HEK293 (cell line): Measurements from ENCODE around the gene LIMCH1.
"Not testable (repeated sequence)": the region's sequence is repeated elsewhere in the genome, so short reads cannot be mapped to it uniquely, and the experiment has no call there.

Experiments
- CTCF ChIA-PET: fragments of 350-600 bp; formaldehyde crosslinking; extraction: SDS; loops from one replicate; lab custom pipeline; 2021; ENCODE audit warnings: antibody characterized with exemption; lab: Yijun Ruan, JAX
- POLR2A ChIA-PET: fragments of 300-600 bp; formaldehyde crosslinking; extraction: SDS; loops from one replicate; lab custom pipeline; 2020; ENCODE audit warnings: antibody characterized with exemption, inconsistent platforms; lab: Yijun Ruan, JAX
- H3K27ac ChIP-seq: fragments of 200-500 bp; sonication (Bioruptor generic); 2 replicates; pipeline ENCODE4 v1.5.1; 2014; ENCODE audit warnings: low read depth, low read length, control low read depth, inconsistent platforms; ENCODE audit errors: extremely low read depth
- H3K36me3 ChIP-seq, 2 experiments: fragments of 200-500 bp in 1 of 2; sonication (Bioruptor generic) in 1 of 2; 1 replicate in 1 of 2; 2 replicates in 1 of 2; pipeline ENCODE4 v1.5.1; 2014 to 2017; ENCODE audit warnings: inconsistent platforms in 2 of 2, low read length in 2 of 2; ENCODE audit not compliant: control insufficient read depth in 2 of 2, insufficient read depth in 1 of 2
- H3K4me1 ChIP-seq: fragments of 200-500 bp; sonication (Bioruptor generic); 2 replicates; pipeline ENCODE4 v1.5.1; 2014; ENCODE audit warnings: mild to moderate bottlenecking, low read length, inconsistent platforms; ENCODE audit not compliant: control insufficient read depth, insufficient read depth
- H3K4me3 ChIP-seq: 2 replicates; pipeline ENCODE4 v1.5.1; 2011; ENCODE audit warnings: low read depth, mild to moderate bottlenecking, control low read depth, low read length, moderate library complexity
- H3K9me3 ChIP-seq: fragments of 200-500 bp; sonication (Bioruptor generic); 2 replicates; pipeline ENCODE4 v1.5.1; 2014; ENCODE audit warnings: low read depth, low read length, inconsistent platforms; ENCODE audit not compliant: control insufficient read depth, insufficient read depth
- EGR2 ChIP-seq: fragments of 450-650 bp; formaldehyde crosslinking; IDR thresholded peaks from 2 replicates; pipeline ENCODE4 v1.5.1; 2016; ENCODE audit warnings: low read depth, missing biosample characterization, missing genetic modification characterization
- GFI1B ChIP-seq: fragments of 450-650 bp; formaldehyde crosslinking; IDR thresholded peaks from 2 replicates; pipeline ENCODE4 v1.5.1; 2016; ENCODE audit warnings: missing biosample characterization, missing genetic modification characterization
- KLF10 ChIP-seq: fragments of 450-650 bp; IDR thresholded peaks from 2 replicates; pipeline ENCODE4 v1.5.1; 2018; ENCODE audit warnings: missing biosample characterization, mild to moderate bottlenecking, missing genetic modification characterization
- TCF7L2 ChIP-seq: IDR thresholded peaks from 2 replicates; pipeline ENCODE4 v1.6.1; 2011; ENCODE audit warnings: low read depth, mild to moderate bottlenecking, inconsistent platforms, low read length, moderate library complexity, borderline replicate concordance
- ZBTB17 ChIP-seq: fragments of 450-650 bp; formaldehyde crosslinking; IDR thresholded peaks from 2 replicates; pipeline ENCODE4 v1.5.1; 2016; ENCODE audit warnings: missing biosample characterization, missing genetic modification characterization
- ZFHX2 ChIP-seq: fragments of 450-650 bp; formaldehyde crosslinking; conservative IDR thresholded peaks from 2 replicates; pipeline ENCODE4 v1.5.1; 2016; ENCODE audit warnings: missing biosample characterization, missing genetic modification characterization
- ZIC2 ChIP-seq: fragments of 450-650 bp; formaldehyde crosslinking; IDR thresholded peaks from 2 replicates; pipeline ENCODE4 v1.5.1; 2016; ENCODE audit warnings: missing biosample characterization, missing genetic modification characterization
- ZNF19 ChIP-seq: fragments of 450-650 bp; formaldehyde crosslinking; IDR thresholded peaks from 2 replicates; pipeline ENCODE4; 2016; ENCODE audit warnings: missing biosample characterization, missing genetic modification characterization, low read depth
- ZNF239 ChIP-seq: fragments of 450-650 bp; formaldehyde crosslinking; IDR thresholded peaks from 2 replicates; pipeline ENCODE4 v1.5.1; 2016; ENCODE audit warnings: missing biosample characterization, missing genetic modification characterization
- ZNF366 ChIP-seq: fragments of 450-650 bp; formaldehyde crosslinking; conservative IDR thresholded peaks from 2 replicates; pipeline ENCODE4 v1.5.1; 2016; ENCODE audit warnings: missing biosample characterization, missing genetic modification characterization
- ZNF510 ChIP-seq: fragments of 450-650 bp; formaldehyde crosslinking; IDR thresholded peaks from 2 replicates; pipeline ENCODE4 v1.5.1; 2018; ENCODE audit warnings: mild to moderate bottlenecking, missing genetic modification characterization, missing biosample characterization; ENCODE audit not compliant: insufficient replicate concordance
- ZNF776 ChIP-seq: fragments of 450-650 bp; formaldehyde crosslinking; IDR thresholded peaks from 2 replicates; pipeline ENCODE4 v1.5.0; 2017; ENCODE audit warnings: missing biosample characterization, missing genetic modification characterization, borderline replicate concordance
- TF ChIP-seq, protein P1 (sequence below): fragments of 450-650 bp; formaldehyde crosslinking; IDR thresholded peaks from 2 replicates; pipeline ENCODE4 v1.5.1; 2016; ENCODE audit warnings: missing biosample characterization, missing genetic modification characterization
- TF ChIP-seq, protein P2 (sequence below): fragments of 450-650 bp; formaldehyde crosslinking; IDR thresholded peaks from 2 replicates; pipeline ENCODE4 v1.5.1; 2017; ENCODE audit warnings: missing biosample characterization, missing genetic modification characterization
- TF ChIP-seq, protein P3 (sequence below): fragments of 450-650 bp; formaldehyde crosslinking; IDR thresholded peaks from 2 replicates; pipeline ENCODE4 v1.5.1; 2016; ENCODE audit warnings: missing biosample characterization, missing genetic modification characterization
- TF ChIP-seq, protein P4 (sequence below): fragments of 450-650 bp; formaldehyde crosslinking; IDR thresholded peaks from 2 replicates; pipeline ENCODE4 v1.5.1; 2016; ENCODE audit warnings: missing biosample characterization, missing genetic modification characterization, borderline replicate concordance
- TF ChIP-seq, protein P5 (sequence below): fragments of 450-650 bp; formaldehyde crosslinking; IDR thresholded peaks from 2 replicates; pipeline ENCODE4 v1.5.0; 2017; ENCODE audit warnings: missing biosample characterization, missing genetic modification characterization, borderline replicate concordance

LIMCH1 gene

DNA sequence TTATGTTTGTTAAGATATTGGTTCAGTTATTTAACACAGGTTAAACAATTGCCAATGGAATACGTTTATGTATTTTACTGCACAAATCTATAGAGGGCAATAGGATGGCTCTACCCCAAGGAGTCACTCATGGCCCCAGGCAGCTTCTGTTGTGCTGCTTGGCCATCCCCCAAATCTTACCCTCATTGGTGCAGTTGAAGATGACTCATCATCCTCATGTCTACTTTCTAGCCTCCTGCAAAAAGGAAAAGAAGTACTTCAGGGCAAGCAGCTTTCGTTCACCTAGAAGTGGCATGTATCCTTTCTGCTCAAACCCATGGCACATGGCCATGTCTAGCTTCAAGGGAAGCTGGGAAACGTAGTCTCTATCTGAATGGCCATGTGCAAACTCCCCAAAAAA is 196.4 kb downstream of the LIMCH1 start (continued):
- TF ChIP-seq, protein P1, sequence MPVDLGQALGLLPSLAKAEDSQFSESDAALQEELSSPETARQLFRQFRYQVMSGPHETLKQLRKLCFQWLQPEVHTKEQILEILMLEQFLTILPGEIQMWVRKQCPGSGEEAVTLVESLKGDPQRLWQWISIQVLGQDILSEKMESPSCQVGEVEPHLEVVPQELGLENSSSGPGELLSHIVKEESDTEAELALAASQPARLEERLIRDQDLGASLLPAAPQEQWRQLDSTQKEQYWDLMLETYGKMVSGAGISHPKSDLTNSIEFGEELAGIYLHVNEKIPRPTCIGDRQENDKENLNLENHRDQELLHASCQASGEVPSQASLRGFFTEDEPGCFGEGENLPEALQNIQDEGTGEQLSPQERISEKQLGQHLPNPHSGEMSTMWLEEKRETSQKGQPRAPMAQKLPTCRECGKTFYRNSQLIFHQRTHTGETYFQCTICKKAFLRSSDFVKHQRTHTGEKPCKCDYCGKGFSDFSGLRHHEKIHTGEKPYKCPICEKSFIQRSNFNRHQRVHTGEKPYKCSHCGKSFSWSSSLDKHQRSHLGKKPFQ (tag by site-specific recombination) = no peak
- TF ChIP-seq ZNF19 (tag by site-specific recombination) (no peak), KLF10 (no peak), ZNF776 (tag by site-specific recombination) (no peak), ZBTB17 (no peak)
- TF ChIP-seq, protein P2, sequence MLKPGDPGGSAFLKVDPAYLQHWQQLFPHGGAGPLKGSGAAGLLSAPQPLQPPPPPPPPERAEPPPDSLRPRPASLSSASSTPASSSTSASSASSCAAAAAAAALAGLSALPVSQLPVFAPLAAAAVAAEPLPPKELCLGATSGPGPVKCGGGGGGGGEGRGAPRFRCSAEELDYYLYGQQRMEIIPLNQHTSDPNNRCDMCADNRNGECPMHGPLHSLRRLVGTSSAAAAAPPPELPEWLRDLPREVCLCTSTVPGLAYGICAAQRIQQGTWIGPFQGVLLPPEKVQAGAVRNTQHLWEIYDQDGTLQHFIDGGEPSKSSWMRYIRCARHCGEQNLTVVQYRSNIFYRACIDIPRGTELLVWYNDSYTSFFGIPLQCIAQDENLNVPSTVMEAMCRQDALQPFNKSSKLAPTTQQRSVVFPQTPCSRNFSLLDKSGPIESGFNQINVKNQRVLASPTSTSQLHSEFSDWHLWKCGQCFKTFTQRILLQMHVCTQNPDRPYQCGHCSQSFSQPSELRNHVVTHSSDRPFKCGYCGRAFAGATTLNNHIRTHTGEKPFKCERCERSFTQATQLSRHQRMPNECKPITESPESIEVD (tag by site-specific recombination) = no peak

DNA sequence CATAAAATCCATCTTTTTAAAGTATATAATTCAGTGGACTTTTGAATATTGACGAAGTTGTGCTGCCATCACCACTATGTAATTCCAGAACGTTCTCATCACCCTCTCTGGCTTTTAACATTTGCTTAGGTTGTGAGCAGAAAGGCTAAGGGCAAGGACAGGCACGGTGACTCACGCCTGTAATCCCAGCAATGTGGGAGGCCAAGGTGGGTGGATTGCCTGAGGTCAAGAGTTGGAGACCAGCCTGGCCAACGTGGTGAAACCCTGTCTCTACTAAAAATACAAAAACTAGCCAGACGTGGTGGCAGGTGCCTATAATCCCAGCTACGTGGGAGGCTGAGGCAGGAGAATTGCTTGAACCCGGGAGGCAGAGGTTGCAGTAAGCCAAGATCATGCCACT is 199.5 kb downstream of the LIMCH1 start:
- H3K27ac ChIP-seq, H3K4me1 ChIP-seq, H3K36me3 ChIP-seq, H3K9me3 ChIP-seq, POLR2A ChIA-PET, H3K4me3 ChIP-seq: not testable (repeated sequence)
- TF ChIP-seq ZFHX2 (peak; percentile 32; the same call in 1 of the 2 replicates), EGR2 (tag by site-specific recombination) (peak; percentile 67; the same call in 1 of the 2 replicates)
- CTCF ChIA-PET = interaction anchor here (0.5 to 1.2 kb wide), 2 partner anchors 8 to 10 kb away, joined by 3 read pairs; no protein-coding TSS in a partner anchor

- H3K9me3 ChIP-seq = no peaks in the 10 kb centered on the region
- ChIA-PET POLR2A (no interaction called here), CTCF (no interaction called here)
- TF ChIP-seq, protein P3, sequence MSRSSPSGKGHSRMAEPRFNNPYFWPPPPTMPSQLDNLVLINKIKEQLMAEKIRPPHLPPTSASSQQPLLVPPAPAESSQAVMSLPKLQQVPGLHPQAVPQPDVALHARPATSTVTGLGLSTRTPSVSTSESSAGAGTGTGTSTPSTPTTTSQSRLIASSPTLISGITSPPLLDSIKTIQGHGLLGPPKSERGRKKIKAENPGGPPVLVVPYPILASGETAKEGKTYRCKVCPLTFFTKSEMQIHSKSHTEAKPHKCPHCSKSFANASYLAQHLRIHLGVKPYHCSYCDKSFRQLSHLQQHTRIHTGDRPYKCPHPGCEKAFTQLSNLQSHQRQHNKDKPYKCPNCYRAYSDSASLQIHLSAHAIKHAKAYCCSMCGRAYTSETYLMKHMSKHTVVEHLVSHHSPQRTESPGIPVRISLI (tag by site-specific recombination) = no peak
- TF ChIP-seq ZIC2 (tag by site-specific recombination) (no peak), ZNF510 (no peak), TCF7L2 (no peak), GFI1B (tag by site-specific recombination) (no peak), ZNF366 (no peak), ZNF239 (tag by site-specific recombination) (no peak)
- TF ChIP-seq, protein P4, sequence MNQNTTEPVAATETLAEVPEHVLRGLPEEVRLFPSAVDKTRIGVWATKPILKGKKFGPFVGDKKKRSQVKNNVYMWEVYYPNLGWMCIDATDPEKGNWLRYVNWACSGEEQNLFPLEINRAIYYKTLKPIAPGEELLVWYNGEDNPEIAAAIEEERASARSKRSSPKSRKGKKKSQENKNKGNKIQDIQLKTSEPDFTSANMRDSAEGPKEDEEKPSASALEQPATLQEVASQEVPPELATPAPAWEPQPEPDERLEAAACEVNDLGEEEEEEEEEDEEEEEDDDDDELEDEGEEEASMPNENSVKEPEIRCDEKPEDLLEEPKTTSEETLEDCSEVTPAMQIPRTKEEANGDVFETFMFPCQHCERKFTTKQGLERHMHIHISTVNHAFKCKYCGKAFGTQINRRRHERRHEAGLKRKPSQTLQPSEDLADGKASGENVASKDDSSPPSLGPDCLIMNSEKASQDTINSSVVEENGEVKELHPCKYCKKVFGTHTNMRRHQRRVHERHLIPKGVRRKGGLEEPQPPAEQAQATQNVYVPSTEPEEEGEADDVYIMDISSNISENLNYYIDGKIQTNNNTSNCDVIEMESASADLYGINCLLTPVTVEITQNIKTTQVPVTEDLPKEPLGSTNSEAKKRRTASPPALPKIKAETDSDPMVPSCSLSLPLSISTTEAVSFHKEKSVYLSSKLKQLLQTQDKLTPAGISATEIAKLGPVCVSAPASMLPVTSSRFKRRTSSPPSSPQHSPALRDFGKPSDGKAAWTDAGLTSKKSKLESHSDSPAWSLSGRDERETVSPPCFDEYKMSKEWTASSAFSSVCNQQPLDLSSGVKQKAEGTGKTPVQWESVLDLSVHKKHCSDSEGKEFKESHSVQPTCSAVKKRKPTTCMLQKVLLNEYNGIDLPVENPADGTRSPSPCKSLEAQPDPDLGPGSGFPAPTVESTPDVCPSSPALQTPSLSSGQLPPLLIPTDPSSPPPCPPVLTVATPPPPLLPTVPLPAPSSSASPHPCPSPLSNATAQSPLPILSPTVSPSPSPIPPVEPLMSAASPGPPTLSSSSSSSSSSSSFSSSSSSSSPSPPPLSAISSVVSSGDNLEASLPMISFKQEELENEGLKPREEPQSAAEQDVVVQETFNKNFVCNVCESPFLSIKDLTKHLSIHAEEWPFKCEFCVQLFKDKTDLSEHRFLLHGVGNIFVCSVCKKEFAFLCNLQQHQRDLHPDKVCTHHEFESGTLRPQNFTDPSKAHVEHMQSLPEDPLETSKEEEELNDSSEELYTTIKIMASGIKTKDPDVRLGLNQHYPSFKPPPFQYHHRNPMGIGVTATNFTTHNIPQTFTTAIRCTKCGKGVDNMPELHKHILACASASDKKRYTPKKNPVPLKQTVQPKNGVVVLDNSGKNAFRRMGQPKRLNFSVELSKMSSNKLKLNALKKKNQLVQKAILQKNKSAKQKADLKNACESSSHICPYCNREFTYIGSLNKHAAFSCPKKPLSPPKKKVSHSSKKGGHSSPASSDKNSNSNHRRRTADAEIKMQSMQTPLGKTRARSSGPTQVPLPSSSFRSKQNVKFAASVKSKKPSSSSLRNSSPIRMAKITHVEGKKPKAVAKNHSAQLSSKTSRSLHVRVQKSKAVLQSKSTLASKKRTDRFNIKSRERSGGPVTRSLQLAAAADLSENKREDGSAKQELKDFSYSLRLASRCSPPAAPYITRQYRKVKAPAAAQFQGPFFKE (tag by site-specific recombination) = no peak
- TF ChIP-seq, protein P5, sequence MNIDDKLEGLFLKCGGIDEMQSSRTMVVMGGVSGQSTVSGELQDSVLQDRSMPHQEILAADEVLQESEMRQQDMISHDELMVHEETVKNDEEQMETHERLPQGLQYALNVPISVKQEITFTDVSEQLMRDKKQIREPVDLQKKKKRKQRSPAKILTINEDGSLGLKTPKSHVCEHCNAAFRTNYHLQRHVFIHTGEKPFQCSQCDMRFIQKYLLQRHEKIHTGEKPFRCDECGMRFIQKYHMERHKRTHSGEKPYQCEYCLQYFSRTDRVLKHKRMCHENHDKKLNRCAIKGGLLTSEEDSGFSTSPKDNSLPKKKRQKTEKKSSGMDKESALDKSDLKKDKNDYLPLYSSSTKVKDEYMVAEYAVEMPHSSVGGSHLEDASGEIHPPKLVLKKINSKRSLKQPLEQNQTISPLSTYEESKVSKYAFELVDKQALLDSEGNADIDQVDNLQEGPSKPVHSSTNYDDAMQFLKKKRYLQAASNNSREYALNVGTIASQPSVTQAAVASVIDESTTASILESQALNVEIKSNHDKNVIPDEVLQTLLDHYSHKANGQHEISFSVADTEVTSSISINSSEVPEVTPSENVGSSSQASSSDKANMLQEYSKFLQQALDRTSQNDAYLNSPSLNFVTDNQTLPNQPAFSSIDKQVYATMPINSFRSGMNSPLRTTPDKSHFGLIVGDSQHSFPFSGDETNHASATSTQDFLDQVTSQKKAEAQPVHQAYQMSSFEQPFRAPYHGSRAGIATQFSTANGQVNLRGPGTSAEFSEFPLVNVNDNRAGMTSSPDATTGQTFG (tag by site-specific recombination) = no peak
- no peaks in the 10 kb centered on the region for H3K36me3 ChIP-seq
- no peaks in the 10 kb centered on the region for H3K4me1 ChIP-seq
- no peak overlapping the region for H3K4me3 ChIP-seq
- no peak overlapping the region for H3K27ac ChIP-seq
These were observed 203.4 kb downstream of the LIMCH1 start for GRCh38 chr4:41741354-41741753.
